SK-N-SH (cell line): ENCODE results near the gene C3orf70. TPM values are rescaled to one million over a fixed set of nuclear protein-coding genes. Genes with fewer than 3 reads are reported as not detected.

Experiments used
- CTCF ChIA-PET: fragments of 300-600, 350-600 bp; formaldehyde crosslinking; extraction: SDS; loops from one replicate; lab custom pipeline; 2021; lab: Yijun Ruan, JAX
- POLR2A ChIA-PET: fragments of 350-600 bp; sonication (Branson Sonifier 250); formaldehyde crosslinking; extraction: SDS; loops from one replicate; lab custom pipeline; 2020; ENCODE audit warnings: antibody characterized with exemption, inconsistent platforms; lab: Yijun Ruan, JAX
- DNase-seq: peaks from one replicate; pipeline ENCODE4 v3.0.0; 2012
- H2AFZ ChIP-seq: fragments of 200-600 bp; sonication (generic); 2 replicates; pipeline ENCODE4 v1.8.1; 2016; ENCODE audit warnings: antibody characterized with exemption, mild to moderate bottlenecking, low read depth
- H3F3A ChIP-seq: fragments of 200-600 bp; sonication (generic); replicated peaks from 2 replicates; pipeline ENCODE3; 2016; ENCODE audit warnings: antibody characterized with exemption, mild to moderate bottlenecking; ENCODE audit not compliant: insufficient read depth
- H3K27ac ChIP-seq, 2 experiments: fragments of 200-500 bp in 1 of 2; fragments of 200-600 bp in 1 of 2; sonication (Bioruptor generic) in 1 of 2; sonication (generic), shearing (Covaris generic) in 1 of 2; 2 replicates each; pipeline versions ENCODE4 v1.5.1 to v1.6.1; 2014 to 2016; ENCODE audit warnings: low read depth in 2 of 2, inconsistent platforms in 1 of 2, low read length in 1 of 2, mild to moderate bottlenecking in 1 of 2, mixed read lengths in 1 of 2
- H3K27me3 ChIP-seq: fragments of 200-600 bp; sonication (generic), shearing (Covaris generic); 2 replicates; pipeline ENCODE4 v1.6.1; 2016; ENCODE audit warnings: mixed run types; ENCODE audit not compliant: insufficient read depth
- H3K36me3 ChIP-seq, 2 experiments: fragments of 200-500 bp in 1 of 2; fragments of 200-600 bp in 1 of 2; sonication (Bioruptor generic) in 1 of 2; sonication (generic) in 1 of 2; replicated peaks in 1 of 2; 2 replicates each; pipeline versions ENCODE3 to v1.5.1; 2014 to 2016; ENCODE audit warnings: low read length in 1 of 2, mild to moderate bottlenecking in 1 of 2; ENCODE audit not compliant: insufficient read depth in 2 of 2, control insufficient read depth in 1 of 2
- H3K4me1 ChIP-seq, 2 experiments: fragments of 200-500 bp in 1 of 2; fragments of 200-600 bp in 1 of 2; sonication (Bioruptor generic) in 1 of 2; sonication (generic), shearing (Covaris generic) in 1 of 2; 2 replicates each; pipeline versions ENCODE4 v1.5.1 to v1.6.1; 2014 to 2016; ENCODE audit warnings: low read depth in 1 of 2, low read length in 1 of 2, mixed run types in 1 of 2; ENCODE audit not compliant: insufficient read depth in 2 of 2, control insufficient read depth in 1 of 2
- H3K4me2 ChIP-seq: fragments of 200-600 bp; sonication (generic), shearing (Covaris generic); 2 replicates; pipeline ENCODE4 v1.6.1; 2017; ENCODE audit warnings: mixed run types
- H3K4me3 ChIP-seq, 2 experiments: fragments of 200-500 bp in 1 of 2; fragments of 200-600 bp in 1 of 2; sonication (Bioruptor generic) in 1 of 2; sonication (generic), shearing (Covaris generic) in 1 of 2; 2 replicates each; pipeline versions ENCODE4 v1.5.1 to v1.8.1; 2014 to 2016; ENCODE audit warnings: low read depth in 2 of 2, inconsistent platforms in 1 of 2, low read length in 1 of 2, mild to moderate bottlenecking in 1 of 2, mixed read lengths in 1 of 2, moderate library complexity in 1 of 2
- H3K79me2 ChIP-seq: fragments of 200-600 bp; sonication (generic); 2 replicates; pipeline ENCODE4 v1.8.1; 2017; ENCODE audit warnings: mild to moderate bottlenecking; ENCODE audit not compliant: insufficient read depth
- H3K9ac ChIP-seq: fragments of 200-600 bp; sonication (generic); 2 replicates; pipeline ENCODE4 v1.6.1; 2017; ENCODE audit warnings: mixed run types
- H3K9me2 ChIP-seq: fragments of 200-600 bp; sonication (generic); 2 replicates; pipeline ENCODE4 v1.6.1; 2017; ENCODE audit warnings: mixed run types
- H3K9me3 ChIP-seq: fragments of 200-600 bp; sonication (generic); 2 replicates; pipeline ENCODE4 v1.6.1; 2017; ENCODE audit warnings: mixed run types, mild to moderate bottlenecking, moderate library complexity
- H4K20me1 ChIP-seq: fragments of 200-600 bp; sonication (generic); 2 replicates; pipeline ENCODE4 v1.6.1; 2017; ENCODE audit warnings: mild to moderate bottlenecking, mixed run types; ENCODE audit not compliant: insufficient read depth
- ELF1 ChIP-seq: IDR thresholded peaks from 2 replicates; pipeline ENCODE4 v1.4.0; 2012
- EP300 ChIP-seq, 2 experiments: IDR thresholded peaks; 2 replicates each; pipeline versions ENCODE4 v1.4.0 to v1.6.1; 2012; ENCODE audit warnings: borderline replicate concordance in 1 of 2, low read depth in 1 of 2, low read length in 1 of 2
- FOXJ3 ChIP-seq: sonication (generic); formaldehyde crosslinking; IDR thresholded peaks from 2 replicates; pipeline ENCODE4 v1.5.1; 2020; ENCODE audit warnings: mild to moderate bottlenecking, missing genetic modification reagents
- FOXM1 ChIP-seq: IDR thresholded peaks from 2 replicates; pipeline ENCODE4 v1.4.0; 2012; ENCODE audit warnings: low read depth, mild to moderate bottlenecking
- GABPA ChIP-seq: IDR thresholded peaks from 2 replicates; pipeline ENCODE4 v1.4.0; 2012; ENCODE audit warnings: low read depth, mild to moderate bottlenecking
- IRF3 ChIP-seq: fragments of 150-350 bp; IDR thresholded peaks from 2 replicates; pipeline ENCODE4 v1.6.1; 2016; ENCODE audit warnings: mild to moderate bottlenecking, low read depth, low read length
- MEF2A ChIP-seq: IDR thresholded peaks from 2 replicates; pipeline ENCODE4 v1.4.0; 2012; ENCODE audit warnings: low read depth, borderline replicate concordance
- PBX3 ChIP-seq: IDR thresholded peaks from 2 replicates; pipeline ENCODE4; 2012
- POLR2AphosphoS5 ChIP-seq: IDR thresholded peaks from 2 replicates; pipeline ENCODE4 v1.6.1; 2012; ENCODE audit warnings: low read depth, low read length
- RAD21 ChIP-seq: IDR thresholded peaks from 2 replicates; pipeline ENCODE4 v1.6.1; 2012; ENCODE audit warnings: mild to moderate bottlenecking, low read length
- RCOR1 ChIP-seq: fragments of 150-350 bp; IDR thresholded peaks from 2 replicates; pipeline ENCODE4 v1.6.1; 2017; ENCODE audit warnings: antibody characterized with exemption, low read length
- REST ChIP-seq: IDR thresholded peaks from 2 replicates; pipeline ENCODE4 v1.6.1; 2012; ENCODE audit warnings: mild to moderate bottlenecking, low read depth, low read length, moderate library complexity
- RXRA ChIP-seq: IDR thresholded peaks from 2 replicates; pipeline ENCODE4 v1.4.0; 2012; ENCODE audit warnings: low read depth, mild to moderate bottlenecking, borderline replicate concordance
- TEAD4 ChIP-seq: IDR thresholded peaks from 2 replicates; pipeline ENCODE4 v1.4.0; 2012; ENCODE audit warnings: mild to moderate bottlenecking, borderline replicate concordance; ENCODE audit not compliant: insufficient read depth
- YY1 ChIP-seq: IDR thresholded peaks from 2 replicates; pipeline ENCODE4 v1.4.0; 2012; ENCODE audit warnings: low read depth, mild to moderate bottlenecking
- WGBS: methylation state at CpG from one replicate; pipeline ENCODE4 v1.1.6; 2017; ENCODE audit warnings: low lambda C conversion rate; 5-methylcytosine and 5-hydroxymethylcytosine counted together
- polyA plus RNA-seq, 3 experiments: library from polyadenylated mRNA; depleted of rRNA; stranded (reverse); fragments of >200 nt; gene quantifications; 2 replicates each; pipeline ENCODE4 v1.2.3, GENCODE V29; 2012

Gene C3orf70
- polyA plus RNA-seq, 1 of the 3 experiments (the other 2 are of a cell fraction) = under 0.01 TPM

GRCh38 chr3:185115371-185115770, 37.5 kb downstream of the C3orf70 start:
- Histone ChIP-seq H3K79me2 (no peaks in the 10 kb centered on the region), H3K4me3 (no peak overlapping the region), H3F3A (no peaks in the 10 kb centered on the region), H3K36me3 (no peaks in the 10 kb centered on the region), H3K9ac (no peak overlapping the region), H3K9me2 (no peaks in the 10 kb centered on the region), H3K4me1 (no peaks in the 10 kb centered on the region), H3K9me3 (no peaks in the 10 kb centered on the region), H4K20me1 (no peaks in the 10 kb centered on the region), H3K27ac (no peak overlapping the region), H2AFZ (no peak overlapping the region), H3K27me3 (no peaks in the 10 kb centered on the region; the same call in 1 of the 2 replicates), H3K4me2 (no peak overlapping the region)
- TF ChIP-seq IRF3 = no peak
- no peak for TF ChIP-seq EP300 (IDR thresholded peaks at IDR 0.05; ENCODE audit: borderline replicate concordance in 1 of 2, low read depth in 1 of 2, low read length in 1 of 2)
- no peak for TF ChIP-seq TEAD4
- TF ChIP-seq FOXM1 = no peak
- no peak for TF ChIP-seq ELF1
- TF ChIP-seq POLR2AphosphoS5 = no peak
- no peak for TF ChIP-seq YY1
- no peak for TF ChIP-seq FOXJ3 (CRISPR knock-in tag)
- TF ChIP-seq PBX3 = no peak
- TF ChIP-seq RAD21 = no peak
- no peak for TF ChIP-seq GABPA
- no peak for TF ChIP-seq MEF2A
- TF ChIP-seq RXRA = no peak
- no peak for TF ChIP-seq RCOR1
- no peak for DNase-seq
- ChIA-PET CTCF (no interaction called here), POLR2A (no interaction called here)

- Histone ChIP-seq H3K9me3 (no peaks in the 10 kb centered on the region), H3F3A (no peaks in the 10 kb centered on the region), H3K4me1 (no peaks in the 10 kb centered on the region), H3K27me3 (no peaks in the 10 kb centered on the region; the same call in 1 of the 2 replicates), H3K9ac (no peak overlapping the region), H3K36me3 (no peaks in the 10 kb centered on the region), H3K4me3 (no peak overlapping the region), H4K20me1 (no peaks in the 10 kb centered on the region), H3K79me2 (no peaks in the 10 kb centered on the region), H3K9me2 (no peaks in the 10 kb centered on the region), H3K4me2 (no peak overlapping the region), H3K27ac (no peak overlapping the region), H2AFZ (no peak overlapping the region)
- POLR2A ChIA-PET = no interaction called here
- TF ChIP-seq MEF2A = no peak
- no peak for TF ChIP-seq POLR2AphosphoS5
- no peak for TF ChIP-seq ELF1
- TF ChIP-seq REST = no peak
- no peak for TF ChIP-seq YY1
- TF ChIP-seq IRF3 = no peak
- DNase-seq = no peak
- WGBS = 13% methylated on average over 4 of the region's 4 CpGs
- CTCF ChIA-PET = no interaction called here
Observed at GRCh38 chr3:185114756-185115155, 38.1 kb downstream of the C3orf70 start.
